GM19035 (cell line): Measurements from ENCODE around the gene IFNL2.

ENCODE experiments used
- ATAC-seq: cut with Tn5 transposase; IDR thresholded peaks from one replicate; pipeline ENCODE4 v1.9.1; 2021; ENCODE audit not compliant: unreplicated experiment

Gene IFNL2

DNA sequence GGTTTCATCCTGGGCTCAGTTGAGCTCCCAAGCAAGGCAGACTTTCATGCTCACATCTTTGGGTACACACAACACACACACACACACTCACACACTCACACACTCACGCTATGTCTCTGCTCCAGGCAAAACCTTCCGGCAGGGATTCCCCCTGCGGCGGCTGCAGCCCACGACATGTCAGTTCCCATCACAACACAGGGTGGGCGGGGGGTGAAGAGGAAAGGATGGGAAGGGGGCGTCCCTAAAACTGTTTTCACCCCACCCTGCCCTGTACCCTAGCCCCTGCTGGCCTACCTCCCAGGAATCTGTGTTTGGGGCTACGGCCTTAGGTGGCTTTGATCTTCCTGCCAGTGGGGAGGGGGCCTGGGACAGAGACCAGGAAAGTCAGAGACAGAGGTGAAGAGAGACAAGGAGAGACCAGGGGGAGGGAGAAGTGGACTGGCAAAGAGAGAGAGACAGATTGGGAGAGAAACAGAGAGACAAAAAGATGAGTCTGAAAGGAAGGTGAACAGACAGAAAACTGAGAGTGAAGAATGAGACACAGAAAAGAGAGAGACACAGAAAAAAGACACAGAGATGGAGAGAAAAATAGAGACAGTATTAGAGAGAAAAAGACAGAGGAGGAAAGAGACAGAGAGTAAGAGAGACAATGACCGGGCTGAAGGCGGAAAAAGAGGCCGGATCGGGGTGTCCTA, 48.6 kb downstream of the IFNL2 start:
- no peak for ATAC-seq

DNA sequence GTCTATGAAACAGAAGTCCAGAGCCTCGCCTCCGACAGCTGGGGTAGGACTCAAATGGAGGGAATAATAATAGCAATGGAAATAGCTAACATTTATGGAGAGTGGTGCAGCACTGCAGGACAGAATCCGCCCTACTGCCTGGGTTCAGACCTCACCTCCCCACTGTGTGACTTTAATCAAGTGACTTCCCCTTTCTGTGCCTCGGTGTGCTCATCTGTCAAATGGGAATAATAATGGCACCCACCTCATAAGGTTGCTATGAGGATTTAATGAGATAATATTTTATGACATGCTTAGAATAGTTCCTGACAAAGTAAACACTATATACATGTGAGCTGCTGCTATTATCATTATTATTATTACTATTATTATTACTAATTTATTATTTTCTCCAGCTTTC, 49.3 kb downstream of the IFNL2 start:
- ATAC-seq, result no peak

DNA sequence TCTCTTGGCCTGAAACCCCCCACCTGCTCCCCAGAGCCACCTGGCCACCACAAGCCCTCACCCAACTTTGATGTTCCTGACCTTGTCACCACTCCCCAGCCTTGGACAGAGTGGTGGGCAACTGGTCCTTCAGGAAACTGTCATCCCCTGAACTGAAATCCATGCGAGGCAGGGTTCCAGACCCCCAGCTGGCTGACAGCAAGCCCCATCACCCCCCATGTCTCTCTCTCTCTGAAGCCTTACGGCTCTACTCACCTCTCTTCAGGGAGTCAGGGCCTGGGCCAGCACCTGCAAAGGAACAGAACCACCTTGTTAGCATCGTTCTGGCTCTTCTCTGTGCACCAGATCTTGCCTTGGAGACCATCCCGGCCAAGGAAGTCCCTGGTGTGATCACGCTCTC, 49.9 kb downstream of the IFNL2 start:
- no peak for ATAC-seq

- no peak for ATAC-seq
Observed at GRCh38 chr19:39318690-39319089, 50.5 kb downstream of the IFNL2 start.

GRCh38 chr19:39319098-39319891, 51.1 kb downstream of the IFNL2 start:
- ATAC-seq, result no peak
